GM10266 (cell line): ENCODE results near the gene OGFOD2.

Source experiments
- DNase-seq: peaks from one replicate; pipeline ENCODE4 v3.0.0; 2012; ENCODE audit errors: extremely low spot score
- TF ChIP-seq, protein P1 (sequence below): IDR thresholded peaks from 2 replicates; pipeline ENCODE4 v1.5.1; 2012; ENCODE audit warnings: mild to moderate bottlenecking, low read depth; ENCODE audit not compliant: control insufficient read depth, insufficient read depth; ENCODE audit errors: missing control alignments

OGFOD2 gene

DNA sequence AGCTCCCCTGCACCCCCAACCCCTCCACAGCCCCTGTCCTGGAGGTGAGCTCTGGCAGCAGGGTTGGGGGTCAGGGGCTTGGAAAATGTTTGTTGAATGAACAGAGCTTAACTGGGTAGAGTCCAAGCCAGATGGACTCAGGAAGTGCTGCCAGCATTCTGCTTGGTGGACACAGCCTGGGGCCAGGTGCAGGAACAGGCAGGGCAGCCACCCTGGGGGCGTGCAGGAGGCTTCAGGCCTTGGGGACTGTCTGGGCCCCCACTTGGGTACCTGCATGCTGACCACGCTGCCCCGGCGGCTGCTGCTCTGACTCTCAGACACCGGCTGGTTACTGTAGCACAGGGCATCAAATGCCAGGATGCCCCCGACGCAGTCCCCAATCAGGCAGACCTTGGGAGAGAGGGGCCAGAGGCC, 21.2 kb downstream of the OGFOD2 start:
- TF ChIP-seq, protein P1, sequence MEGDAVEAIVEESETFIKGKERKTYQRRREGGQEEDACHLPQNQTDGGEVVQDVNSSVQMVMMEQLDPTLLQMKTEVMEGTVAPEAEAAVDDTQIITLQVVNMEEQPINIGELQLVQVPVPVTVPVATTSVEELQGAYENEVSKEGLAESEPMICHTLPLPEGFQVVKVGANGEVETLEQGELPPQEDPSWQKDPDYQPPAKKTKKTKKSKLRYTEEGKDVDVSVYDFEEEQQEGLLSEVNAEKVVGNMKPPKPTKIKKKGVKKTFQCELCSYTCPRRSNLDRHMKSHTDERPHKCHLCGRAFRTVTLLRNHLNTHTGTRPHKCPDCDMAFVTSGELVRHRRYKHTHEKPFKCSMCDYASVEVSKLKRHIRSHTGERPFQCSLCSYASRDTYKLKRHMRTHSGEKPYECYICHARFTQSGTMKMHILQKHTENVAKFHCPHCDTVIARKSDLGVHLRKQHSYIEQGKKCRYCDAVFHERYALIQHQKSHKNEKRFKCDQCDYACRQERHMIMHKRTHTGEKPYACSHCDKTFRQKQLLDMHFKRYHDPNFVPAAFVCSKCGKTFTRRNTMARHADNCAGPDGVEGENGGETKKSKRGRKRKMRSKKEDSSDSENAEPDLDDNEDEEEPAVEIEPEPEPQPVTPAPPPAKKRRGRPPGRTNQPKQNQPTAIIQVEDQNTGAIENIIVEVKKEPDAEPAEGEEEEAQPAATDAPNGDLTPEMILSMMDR, result no peak
- no peak for DNase-seq

DNA sequence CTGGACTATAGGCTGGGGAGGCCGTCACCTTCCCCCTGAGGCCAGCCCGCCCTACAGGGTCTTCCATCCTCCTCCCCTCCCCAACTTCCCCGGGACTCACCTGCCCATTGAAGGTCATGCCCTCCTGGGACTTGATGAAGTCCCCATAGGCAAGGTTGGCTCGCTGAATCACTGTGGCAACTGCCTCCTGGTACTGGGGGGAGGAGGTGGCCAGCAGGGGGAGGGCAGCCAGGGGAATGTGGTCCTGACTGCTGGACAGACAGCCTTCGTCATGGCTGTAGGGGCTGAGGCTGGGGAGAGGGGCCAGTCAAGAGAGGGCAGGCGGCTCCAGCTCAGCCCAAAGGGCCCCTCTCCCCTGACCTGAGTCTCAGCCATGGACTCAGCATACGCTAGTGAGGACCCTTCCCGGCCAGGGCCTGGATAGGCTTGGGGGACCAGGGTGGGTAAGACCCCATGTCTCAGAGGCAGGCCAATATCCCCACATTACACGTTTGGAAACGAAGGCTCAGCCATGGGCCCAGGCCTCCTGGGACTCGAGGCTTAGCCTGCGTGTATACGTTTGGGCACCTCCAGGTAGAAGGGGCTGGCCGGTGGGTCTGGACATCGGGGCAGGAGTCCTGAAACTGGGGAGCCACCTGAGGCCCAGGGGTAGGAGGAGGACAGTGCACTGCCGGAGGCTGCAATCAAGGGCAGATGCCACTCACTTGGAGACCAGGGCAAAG, 21.7 kb downstream of the OGFOD2 start:
- DNase-seq, result no peak
- TF ChIP-seq, protein P1, result no peak

DNA sequence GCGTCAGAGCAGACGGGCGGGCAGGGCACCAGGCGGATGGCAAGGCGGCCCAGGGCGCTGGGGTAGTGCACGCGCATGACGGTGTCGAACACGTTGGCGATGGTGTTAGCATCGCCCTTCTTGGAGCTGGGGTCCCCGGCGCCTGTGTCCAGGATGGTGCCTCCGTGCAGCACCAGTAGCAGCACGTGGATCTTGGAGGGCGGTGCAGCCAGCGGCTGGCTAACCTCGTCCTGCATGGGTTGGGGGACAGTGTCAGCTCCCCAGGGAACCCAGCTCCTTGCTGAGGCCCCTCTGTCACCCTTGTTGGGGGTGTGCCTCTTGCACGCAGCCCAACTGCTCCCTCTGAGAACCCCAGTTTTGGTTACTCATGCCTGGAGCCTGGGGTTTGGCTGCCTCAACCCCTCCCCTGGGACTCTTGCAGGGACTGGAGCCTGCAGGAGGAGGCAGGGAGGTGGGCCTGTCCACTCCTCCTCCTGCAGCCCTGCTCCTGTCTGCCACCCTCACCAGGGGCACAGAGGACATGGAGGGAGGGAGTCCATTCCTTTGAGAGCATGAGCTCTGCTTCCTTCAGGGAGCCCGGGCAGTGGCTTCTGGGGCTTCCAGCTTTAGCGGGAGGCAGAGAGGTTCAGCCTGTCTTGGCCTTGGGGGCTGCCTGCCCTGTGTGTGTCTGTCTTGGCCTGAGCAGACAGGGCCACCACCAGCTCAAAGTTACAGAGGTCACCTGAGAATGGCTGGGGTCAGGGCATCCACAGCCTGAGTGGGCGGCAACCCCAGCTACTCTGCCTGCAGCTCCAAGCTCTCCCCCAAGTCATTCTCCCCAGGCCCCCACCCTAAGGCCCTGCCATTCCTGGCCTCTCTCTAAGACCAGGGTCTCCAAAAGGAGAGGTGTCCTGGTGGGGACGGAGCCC, 22.6 kb downstream of the OGFOD2 start:
- TF ChIP-seq, protein P1, result no peak
- no peak for DNase-seq

DNA sequence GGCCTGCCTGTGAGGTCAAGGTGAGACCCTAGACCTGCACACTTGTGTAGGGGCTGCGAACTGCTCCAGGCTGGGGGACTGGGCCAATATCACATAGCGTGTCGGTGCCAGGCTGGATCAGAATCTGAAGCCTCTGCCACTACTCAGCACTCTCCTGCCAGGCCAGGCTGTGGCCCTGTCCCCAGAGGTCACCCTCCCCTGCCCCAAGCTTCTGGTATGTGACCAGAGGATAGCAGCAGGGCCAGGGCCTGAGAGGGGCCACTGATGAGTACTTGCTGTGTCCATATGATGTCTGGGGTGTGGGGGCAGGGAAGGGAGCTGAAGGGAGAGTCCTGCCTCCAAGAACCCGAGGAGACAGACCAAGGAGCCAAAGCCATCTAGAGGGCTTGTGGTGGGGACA, 23.3 kb downstream of the OGFOD2 start:
- TF ChIP-seq, protein P1, result no peak
- no peak for DNase-seq

DNA sequence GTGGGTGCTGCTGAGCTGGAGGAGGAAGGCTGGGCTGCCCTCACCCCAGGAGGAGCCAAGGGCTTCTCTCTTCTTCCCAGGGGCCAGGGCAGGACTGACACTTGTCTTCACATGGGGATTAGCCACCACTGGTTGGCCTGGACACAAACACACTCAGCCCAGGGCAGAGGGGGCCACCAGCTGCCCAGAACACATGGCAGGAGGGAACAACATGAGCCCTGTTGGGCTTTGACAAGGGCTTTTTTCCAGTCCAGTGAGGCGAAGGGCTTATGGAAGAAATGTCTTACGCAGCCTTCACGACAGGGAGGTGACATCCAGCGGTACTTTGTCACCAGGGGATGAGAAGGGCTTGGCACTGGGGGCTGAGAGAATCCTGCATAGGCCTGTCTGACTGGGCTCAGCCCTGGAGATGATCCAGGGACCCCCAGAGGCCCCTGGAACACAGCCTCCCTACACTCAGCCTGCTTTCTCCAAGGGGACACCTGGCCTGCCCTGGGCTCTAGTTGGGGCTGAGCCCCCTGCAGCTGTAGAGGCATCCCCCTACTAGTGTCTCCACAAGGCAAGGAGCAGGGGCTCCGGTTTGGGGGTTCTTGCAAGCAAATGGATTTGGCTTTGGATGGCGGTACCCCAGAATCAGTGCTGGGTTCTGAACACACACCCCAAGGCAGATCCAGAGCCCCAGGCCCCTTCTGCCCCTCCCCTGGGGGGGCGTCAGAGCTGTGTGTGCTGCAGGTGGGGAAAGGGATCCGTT, 24.3 kb downstream of the OGFOD2 start:
- TF ChIP-seq, protein P1, result no peak
- no peak for DNase-seq

DNA sequence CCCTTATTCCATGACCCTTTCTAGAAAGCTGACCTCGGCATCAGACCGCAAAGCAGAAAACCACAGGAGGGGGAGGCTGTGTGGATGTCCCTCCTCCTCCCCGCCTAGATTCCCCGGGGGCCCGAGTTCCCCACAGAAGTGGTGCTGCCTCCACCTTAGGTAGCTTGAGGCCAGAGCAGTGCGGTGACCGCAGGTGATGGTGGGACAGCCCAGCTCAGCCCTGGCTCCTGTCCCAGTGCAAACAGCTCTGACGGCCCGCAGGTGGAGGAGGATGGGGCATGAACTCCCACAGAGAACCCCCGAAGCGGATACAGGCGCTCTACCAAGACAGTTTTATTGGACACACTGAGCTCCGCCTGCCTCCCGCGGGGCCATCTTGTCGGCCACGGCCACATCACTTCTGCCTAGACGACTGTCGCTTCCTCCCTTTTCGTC, 25.0 kb downstream of the OGFOD2 start:
- no peak for DNase-seq

More for the DNA sequence above, 25.0 kb downstream of the OGFOD2 start:
- TF ChIP-seq, protein P1, result no peak
